Measurements from ENCODE around the gene STH.
"Not testable (repeated sequence)": the region's sequence is repeated elsewhere in the genome, so short reads cannot be mapped to it uniquely, and the experiment has no call there.

The STH gene, protein sequence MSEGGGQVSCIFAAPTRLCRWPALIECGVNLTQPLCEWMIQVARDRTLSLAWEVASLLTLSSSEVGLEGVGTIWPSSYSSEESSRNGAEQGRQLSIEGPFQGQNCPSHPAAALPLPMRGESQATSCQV

GRCh38 chr17:45998987-45999899, at the start of gene STH:
Gene STH (plus strand): TSS chr17:45999250. CDS start chr17:45999280, 30 bp downstream.
- DNase-seq (ENCODE audit: low spot score), result no peak

DNA sequence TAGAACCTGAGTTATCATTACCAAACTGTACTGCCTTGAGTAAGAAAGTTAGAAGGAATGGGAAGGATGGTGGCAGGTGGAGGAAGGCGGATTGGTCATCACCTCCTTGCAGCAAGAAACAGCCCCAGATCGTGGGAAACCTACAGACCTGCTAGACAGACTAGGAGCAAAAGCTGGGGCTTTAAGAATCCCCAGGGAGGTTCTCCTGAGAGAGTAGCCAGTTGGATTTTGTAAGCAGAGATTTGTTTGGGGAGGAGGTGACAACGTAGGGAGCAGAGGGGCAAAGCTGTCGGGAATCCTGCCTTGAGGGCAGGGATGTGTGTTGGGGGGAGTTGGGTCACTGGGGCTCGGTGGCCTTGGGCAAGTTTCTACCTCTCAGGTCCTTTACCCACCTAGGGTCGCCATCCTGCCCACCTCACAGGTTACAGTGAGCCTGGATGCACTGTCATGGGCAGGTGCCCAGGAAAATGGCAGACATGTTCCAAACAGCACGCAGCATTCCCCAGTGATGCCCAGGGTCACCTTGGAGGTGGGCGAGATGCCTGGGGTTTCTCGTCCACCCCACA, 49.2 kb upstream of the STH start:
- DNase-seq (ENCODE audit: low spot score), result peak; percentile 56

DNA sequence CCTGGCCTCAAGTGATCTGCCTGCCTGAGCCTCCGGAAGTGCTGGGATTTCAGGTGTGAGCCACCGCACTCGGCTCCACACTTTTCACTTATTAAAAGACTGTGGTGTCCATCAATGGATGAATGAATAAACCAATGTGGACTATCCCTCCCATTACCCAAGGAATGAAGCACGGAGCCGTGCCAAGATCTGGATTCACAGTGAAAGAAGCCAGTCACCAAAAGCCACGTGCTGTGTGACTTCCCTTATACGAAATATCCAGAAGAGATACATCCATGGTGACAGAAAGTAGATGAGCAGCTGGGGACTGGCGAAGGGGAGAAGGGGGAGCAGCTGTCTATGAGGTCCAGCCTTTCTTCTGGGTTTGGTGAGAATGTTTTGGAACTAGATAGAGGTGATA, 48.2 kb upstream of the STH start:
- DNase-seq (ENCODE audit: low spot score), result no peak

DNA sequence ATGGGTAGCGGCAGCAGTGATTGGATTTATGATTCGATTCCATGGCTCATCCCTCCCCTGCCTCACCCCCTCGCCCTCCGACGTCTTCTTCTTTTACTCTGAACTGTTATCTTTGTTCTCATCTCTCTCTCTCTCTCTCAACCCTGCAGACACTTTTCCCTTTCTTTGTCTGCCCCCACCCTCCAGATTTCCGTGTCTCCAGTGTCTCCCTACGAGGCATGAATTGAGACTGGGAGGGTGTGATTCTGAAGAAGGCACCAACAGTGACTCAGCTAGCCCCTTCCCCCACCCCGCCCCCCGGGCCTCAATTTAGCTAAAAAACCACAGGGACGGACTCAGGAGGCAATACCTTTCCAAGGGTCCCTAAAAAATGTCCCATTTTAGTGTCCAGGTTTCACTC, 47.6 kb upstream of the STH start:
- DNase-seq (ENCODE audit: low spot score), result no peak

DNA sequence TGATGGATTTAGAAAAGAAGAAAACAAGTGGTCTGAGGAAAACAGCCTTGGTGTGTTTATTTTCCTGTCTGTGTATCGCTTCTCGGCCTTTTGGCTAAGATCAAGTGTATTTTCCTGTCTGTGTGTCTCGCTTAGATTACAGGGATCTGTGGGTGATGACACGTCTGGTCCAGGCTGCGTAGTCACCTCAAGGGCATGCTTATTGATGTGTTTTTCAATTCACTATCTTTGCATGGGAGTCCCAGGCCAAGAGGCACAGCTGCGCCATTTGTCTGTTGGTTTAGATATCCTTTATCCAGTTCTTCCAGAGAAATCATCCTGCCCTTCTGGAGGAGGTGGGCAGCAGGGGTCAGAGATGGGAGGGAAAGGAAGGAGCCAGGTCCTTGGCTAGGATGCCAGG, 47.1 kb upstream of the STH start:
- DNase-seq (ENCODE audit: low spot score), result no peak

DNA sequence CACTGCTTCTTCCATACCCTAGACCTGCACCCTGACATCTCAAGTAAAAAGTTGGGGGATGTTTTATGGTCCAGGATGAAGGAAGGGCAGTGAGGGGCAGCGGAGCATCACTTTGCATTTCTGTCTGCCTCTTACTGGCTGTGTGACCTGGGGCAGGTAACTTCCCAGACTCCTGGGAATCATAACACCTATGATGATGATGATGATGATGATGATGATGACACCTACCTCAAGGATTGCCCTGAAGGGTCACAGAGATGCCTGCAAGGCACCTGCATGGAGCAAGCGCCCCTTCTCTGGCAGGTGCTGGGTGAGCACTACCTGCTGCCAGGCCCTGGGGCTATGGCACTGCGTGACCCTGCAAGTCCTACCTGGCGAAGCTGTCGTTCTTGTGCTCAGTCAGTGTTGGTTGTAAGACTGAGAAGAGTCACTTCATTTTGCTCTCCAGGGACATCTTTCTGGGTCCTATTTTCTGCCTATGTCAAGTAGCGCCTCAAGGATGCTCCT, 46.2 kb upstream of the STH start:
- no peak for DNase-seq (ENCODE audit: low spot score)

- DNase-seq (ENCODE audit: low spot score), result no peak
Observed at GRCh38 chr17:45953561-45953960, 45.5 kb upstream of the STH start.

DNA sequence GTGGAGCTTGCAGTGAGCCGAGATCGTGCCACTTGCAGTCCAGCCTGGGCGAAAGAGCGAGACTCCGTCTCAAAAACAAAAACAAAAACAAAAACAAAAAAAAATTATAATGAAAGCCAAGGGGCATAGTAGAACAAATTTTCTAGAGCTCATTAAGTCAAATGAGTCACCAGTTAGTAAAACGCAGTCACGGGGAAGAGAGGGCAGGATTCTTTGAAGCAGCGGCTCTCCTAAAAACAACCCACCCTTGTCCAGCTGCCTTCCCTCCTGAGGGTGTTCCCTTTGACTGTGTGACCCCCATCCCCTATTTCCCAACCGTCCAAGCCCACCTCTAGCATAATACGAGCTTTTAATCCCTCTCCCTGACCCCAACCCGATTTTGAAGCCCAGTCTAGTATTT, 44.1 kb upstream of the STH start:
- DNase-seq (ENCODE audit: low spot score), result no peak

DNA sequence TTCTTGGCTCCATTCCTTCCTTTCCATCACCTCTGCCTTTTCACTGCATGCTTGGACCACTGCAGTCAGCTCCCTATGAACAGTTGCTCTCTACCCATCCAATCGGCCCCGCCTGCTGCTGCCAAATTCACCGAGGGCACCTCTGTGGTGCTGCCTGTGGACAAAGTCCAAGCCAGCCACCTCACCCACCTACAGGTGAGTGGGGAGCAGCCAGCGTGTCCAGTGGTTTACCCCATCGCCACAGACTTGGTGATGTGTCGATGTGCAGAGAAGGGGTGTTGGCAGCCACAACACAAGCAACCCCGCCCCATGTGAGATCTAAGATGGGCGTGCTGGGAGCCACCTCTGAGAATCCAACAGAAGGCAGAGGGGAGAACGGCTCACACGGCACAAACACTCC, 43.7 kb upstream of the STH start:
- DNase-seq (ENCODE audit: low spot score), result no peak

GRCh38 chr17:45956090-45956489, 43.0 kb upstream of the STH start:
- DNase-seq (ENCODE audit: low spot score), result no peak

DNA sequence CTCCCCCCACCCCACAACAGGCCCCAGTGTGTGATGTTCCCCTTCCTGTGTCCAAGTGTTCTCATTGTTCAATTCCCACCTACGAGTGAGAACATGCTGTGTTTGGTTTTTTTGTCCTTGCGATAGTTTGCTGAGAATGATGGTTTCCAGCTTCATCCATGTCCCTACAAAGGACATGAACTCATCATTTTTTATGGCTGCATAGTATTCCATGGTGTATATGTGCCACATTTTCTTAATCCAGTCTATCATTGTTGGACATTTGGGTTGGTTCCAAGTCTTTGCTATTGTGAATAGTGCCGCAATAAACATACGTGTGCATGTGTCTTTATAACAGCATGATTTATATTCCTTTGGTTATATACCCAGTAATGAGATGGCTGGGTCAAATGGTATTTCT, 42.3 kb upstream of the STH start:
- DNase-seq (ENCODE audit: low spot score), result not testable (repeated sequence)

- no peak for DNase-seq (ENCODE audit: low spot score)
Observed at GRCh38 chr17:45958307-45958706, 40.7 kb upstream of the STH start.

DNA sequence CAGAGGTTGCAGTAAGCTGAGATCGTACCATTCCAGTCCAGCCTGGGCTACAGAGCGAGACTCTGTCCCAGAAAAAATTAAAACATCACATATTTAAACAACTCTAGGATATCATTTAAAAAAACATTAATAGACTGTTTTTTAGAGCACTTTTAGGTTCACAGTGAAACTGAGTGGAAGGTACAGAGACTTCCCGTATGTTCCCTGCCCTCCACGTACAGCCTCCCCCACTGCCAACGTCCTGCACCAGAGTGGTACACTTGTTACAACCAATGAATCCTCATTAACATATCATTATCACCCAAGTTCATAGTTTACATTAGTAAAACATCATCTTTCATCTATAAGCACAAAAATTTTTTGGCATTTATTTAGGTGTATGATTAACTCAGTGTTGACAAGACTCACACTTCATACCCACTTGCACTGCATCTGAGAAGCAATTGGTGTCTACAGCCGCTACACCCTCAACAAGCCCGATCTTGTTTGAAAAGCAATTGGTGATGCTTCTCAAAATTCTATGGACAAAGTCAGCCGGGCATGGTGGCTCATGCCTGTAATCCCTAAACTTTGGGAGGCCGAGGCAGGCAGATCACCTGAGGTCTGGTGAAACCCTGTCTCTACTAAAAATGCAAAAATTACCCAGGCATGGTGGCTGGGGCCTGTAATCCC, 39.9 kb upstream of the STH start:
- DNase-seq (ENCODE audit: low spot score), result no peak

DNA sequence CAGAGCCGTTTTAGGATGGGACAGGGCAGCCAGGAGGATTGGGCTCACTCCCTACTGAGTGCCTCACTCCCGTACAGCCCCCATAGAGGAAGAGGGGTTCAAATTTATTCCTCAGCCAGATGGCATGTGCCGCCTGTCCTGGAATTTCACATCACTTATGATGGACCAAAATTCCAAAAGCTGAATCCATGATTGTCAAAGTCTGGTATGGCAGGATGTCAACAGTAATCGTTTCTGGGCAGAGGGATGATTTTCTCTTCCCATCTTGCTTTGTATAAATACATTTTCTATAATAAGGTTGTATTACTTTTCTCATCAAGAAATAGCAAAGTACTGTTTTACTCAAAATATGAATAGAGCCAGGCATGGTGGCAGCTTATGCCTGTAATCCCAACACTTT, 38.7 kb upstream of the STH start:
- no peak for DNase-seq (ENCODE audit: low spot score)

GRCh38 chr17:45961206-45961605, 37.8 kb upstream of the STH start:
- no peak for DNase-seq (ENCODE audit: low spot score)

DNA sequence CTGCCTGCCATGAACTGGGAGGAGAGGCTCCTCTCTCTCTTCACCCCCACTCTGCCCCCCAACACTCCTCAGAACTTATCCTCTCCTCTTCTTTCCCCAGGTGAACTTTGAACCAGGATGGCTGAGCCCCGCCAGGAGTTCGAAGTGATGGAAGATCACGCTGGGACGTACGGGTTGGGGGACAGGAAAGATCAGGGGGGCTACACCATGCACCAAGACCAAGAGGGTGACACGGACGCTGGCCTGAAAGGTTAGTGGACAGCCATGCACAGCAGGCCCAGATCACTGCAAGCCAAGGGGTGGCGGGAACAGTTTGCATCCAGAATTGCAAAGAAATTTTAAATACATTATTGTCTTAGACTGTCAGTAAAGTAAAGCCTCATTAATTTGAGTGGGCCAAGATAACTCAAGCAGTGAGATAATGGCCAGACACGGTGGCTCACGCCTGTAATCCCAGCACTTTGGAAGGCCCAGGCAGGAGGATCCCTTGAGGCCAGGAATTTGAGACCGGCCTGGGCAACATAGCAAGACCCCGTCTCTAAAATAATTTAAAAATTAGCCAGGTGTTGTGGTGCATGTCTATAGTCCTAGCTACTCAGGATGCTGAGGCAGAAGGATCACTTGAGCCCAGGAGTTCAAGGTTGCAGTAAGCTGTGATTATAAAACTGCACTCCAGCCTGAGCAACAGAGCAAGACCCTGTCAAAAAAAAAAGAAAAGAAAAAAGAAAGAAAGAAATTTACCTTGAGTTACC, 36.7 kb upstream of the STH start:
- DNase-seq (ENCODE audit: low spot score), result no peak

DNA sequence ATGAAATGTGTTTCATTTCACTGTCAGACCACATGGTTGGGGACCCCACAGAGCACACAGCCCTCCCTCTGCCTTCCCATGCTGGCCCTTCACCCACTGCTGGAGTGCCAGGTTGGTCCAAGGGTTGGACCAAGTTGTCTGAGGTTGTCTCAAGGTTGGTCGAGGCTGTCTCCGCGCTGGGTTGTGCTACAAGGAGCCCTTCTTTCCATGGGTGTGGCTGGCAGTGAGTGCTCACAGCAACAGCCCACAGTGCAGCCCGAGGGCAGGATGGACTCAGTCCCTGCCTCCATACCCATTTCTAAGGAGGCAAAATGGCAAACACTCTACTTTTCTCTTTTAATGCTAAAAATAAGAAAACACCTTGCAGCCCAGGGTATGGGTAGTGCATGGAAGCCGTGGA, 35.8 kb upstream of the STH start:
- no peak for DNase-seq (ENCODE audit: low spot score)

DNA sequence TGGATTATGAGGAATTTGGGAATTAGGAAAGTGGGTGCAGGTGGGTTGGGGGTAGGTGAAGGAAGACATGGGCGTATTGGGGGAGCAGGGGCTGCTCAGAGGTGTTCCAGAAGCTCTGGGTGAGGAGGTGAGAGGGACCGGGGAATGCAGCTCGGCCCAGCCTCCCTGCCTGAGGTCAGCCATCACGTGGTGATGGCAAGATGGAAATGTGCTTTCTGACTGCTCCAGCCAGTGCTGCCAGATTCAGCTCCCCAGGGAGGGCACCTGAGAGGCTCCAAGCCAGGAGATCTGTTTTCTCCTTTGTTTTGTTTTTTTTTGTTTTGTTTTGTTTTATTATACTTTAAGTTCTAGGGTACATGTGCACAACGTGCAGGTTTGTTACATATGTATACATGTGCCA, 35.2 kb upstream of the STH start:
- no peak for DNase-seq (ENCODE audit: low spot score)

- no peak for DNase-seq (ENCODE audit: low spot score)
Observed at GRCh38 chr17:45964634-45965033, 34.4 kb upstream of the STH start.

- no peak for DNase-seq (ENCODE audit: low spot score)
Observed at GRCh38 chr17:45965812-45966211, 33.2 kb upstream of the STH start.

- no peak for DNase-seq (ENCODE audit: low spot score)
Observed at GRCh38 chr17:45966606-45967280, 32.3 kb upstream of the STH start.

All from D341Med (cell line).